22Rv1 (cell line): Measurements from ENCODE around the gene YPEL3.
A peak's percentile ranks its signal among the peaks of the same experiment; 100 is the strongest.
"Not testable (repeated sequence)": the region's sequence is repeated elsewhere in the genome, so short reads cannot be mapped to it uniquely, and the experiment has no call there.

Source experiments
- H3K27ac ChIP-seq: fragments of 450-650 bp; 2 replicates; pipeline ENCODE4 v1.5.1; 2017
- ZFX ChIP-seq: fragments of 450-650 bp; IDR thresholded peaks from 2 replicates; pipeline ENCODE4 v1.6.1; 2017; ENCODE audit warnings: antibody characterized with exemption, borderline replicate concordance
- TF ChIP-seq, protein P1 (sequence below): fragments of 450-650 bp; IDR thresholded peaks from 2 replicates; pipeline ENCODE4 v1.5.1; 2017; ENCODE audit warnings: mild to moderate bottlenecking

Gene YPEL3

DNA sequence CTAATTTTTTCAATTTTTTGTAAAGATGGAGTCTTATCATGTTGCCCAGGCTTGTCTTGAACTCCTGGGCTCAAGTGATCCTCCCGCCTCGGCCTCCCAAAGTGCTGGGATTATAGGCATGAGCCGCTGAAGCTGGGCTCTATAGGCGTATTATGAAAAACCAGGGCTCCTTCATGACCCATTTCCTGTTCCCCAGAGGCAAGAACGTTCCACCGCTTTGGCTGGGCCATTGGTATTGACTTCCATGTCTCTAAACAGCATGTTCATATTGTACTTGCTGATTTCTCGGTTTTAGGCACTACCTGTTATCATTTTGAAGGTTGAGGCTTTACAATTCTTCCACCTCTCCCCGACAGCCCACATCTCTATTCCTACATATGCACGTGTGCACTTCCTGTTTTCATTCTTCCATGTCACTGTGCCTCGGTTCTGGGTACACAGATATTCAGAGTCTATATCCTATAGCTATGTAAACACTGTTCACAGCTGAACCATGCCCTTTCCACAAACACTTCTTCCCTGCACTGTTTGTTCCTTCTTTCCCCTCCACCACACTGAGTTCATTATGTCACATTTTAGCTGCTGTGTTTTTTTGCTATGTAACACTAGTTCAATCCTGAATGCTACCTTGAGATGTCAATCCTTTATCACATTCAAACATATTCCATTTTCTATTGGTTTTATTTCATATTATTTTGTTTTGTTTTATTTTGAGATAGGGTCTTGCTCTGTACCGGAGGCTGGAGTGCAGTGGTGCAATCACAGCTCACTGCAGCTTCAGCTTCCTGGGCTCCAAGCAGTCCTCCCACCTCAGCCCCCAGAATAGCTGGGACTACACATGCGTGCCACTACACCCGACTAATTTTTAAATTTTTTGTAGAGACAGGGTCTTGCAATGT lies 43.8 kb upstream of the YPEL3 start:
- H3K27ac ChIP-seq, result peak overlapping the region; percentile 20; the same call in 1 of the 2 replicates
- no peak for TF ChIP-seq ZFX
- TF ChIP-seq, protein P1, sequence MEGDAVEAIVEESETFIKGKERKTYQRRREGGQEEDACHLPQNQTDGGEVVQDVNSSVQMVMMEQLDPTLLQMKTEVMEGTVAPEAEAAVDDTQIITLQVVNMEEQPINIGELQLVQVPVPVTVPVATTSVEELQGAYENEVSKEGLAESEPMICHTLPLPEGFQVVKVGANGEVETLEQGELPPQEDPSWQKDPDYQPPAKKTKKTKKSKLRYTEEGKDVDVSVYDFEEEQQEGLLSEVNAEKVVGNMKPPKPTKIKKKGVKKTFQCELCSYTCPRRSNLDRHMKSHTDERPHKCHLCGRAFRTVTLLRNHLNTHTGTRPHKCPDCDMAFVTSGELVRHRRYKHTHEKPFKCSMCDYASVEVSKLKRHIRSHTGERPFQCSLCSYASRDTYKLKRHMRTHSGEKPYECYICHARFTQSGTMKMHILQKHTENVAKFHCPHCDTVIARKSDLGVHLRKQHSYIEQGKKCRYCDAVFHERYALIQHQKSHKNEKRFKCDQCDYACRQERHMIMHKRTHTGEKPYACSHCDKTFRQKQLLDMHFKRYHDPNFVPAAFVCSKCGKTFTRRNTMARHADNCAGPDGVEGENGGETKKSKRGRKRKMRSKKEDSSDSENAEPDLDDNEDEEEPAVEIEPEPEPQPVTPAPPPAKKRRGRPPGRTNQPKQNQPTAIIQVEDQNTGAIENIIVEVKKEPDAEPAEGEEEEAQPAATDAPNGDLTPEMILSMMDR, result no peak

DNA sequence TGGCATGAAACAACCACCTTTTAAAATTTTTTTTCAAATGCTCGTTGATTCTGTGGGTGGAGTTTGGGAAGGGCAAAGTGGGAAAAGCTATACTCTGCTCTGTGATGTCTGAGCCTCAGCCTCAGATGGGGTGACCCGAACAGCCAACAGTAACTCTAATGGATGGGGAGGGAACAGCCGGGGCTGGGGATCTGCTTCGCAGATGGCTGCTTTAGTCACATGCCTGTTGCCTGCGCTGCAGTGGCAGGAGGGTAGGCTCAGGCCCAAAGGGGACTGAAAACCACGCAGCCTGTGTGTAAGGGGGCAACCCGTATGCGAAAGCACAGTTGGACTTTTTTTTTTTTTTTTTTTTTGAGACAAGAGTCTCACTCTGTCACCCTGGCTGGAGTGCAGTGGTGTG lies 41.9 kb upstream of the YPEL3 start:
- no peak overlapping the region for H3K27ac ChIP-seq
- TF ChIP-seq, protein P1, result no peak
- no peak for TF ChIP-seq ZFX

- H3K27ac ChIP-seq, result no peak overlapping the region
- no peak for TF ChIP-seq ZFX
- TF ChIP-seq, protein P1, result no peak
Observed at GRCh38 chr16:30136971-30137605, 41.1 kb upstream of the YPEL3 start.

- H3K27ac ChIP-seq, result no peak overlapping the region
- TF ChIP-seq, protein P1, result no peak
- TF ChIP-seq ZFX, result no peak
Observed at GRCh38 chr16:30132591-30132990, 36.6 kb upstream of the YPEL3 start.

GRCh38 chr16:30131869-30132475 lies 36.0 kb upstream of the YPEL3 start:
- TF ChIP-seq ZFX, result no peak
- TF ChIP-seq, protein P1, result no peak
- H3K27ac ChIP-seq, result no peak overlapping the region

- TF ChIP-seq, protein P1, result no peak
- TF ChIP-seq ZFX, result no peak
- H3K27ac ChIP-seq, result no peak overlapping the region
Observed at GRCh38 chr16:30127993-30128392, 32.0 kb upstream of the YPEL3 start.

DNA sequence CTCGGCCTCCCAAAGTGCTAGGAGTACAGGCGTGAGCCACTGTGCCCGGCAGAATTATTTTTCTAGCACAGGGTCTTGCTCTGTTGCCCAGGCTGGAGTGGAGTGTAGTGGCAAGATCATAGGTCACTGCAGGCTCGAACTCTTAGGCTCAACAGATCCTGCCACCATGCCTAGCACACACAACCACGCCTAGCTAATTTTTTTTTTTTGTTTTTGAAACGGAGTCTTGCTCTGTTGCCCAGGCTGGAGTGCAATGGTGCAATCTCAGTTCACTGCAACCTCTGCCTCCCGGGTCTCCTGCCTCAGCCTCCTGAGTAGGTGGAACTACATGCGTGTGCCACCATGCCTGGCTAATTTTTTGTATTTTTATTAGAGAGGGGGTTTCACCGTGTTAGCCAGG lies 29.7 kb upstream of the YPEL3 start:
- H3K27ac ChIP-seq, result not testable (repeated sequence)
